KG1 (cell line): ENCODE results near the gene ELP5.

ENCODE experiments used
- DNase-seq: peaks from one replicate; lab custom pipeline; 2025; lab: John Stamatoyannopoulos, UW

ELP5 gene

GRCh38 chr17:7252176-7253043 is at the start of gene ELP5:
ELP5 (plus strand) TSS chr17:7252215; CDS start chr17:7252551, 336 bp downstream.
- peak; percentile 85 for DNase-seq

GRCh38 chr17:7203391-7203790 is 48.6 kb upstream of the ELP5 start:
- DNase-seq: no peak

- no peak for DNase-seq
Observed at GRCh38 chr17:7204336-7204735, 47.7 kb upstream of the ELP5 start.

GRCh38 chr17:7204828-7205461 is 47.1 kb upstream of the ELP5 start:
- DNase-seq: no peak

- DNase-seq: no peak
Observed at GRCh38 chr17:7205561-7205960, 46.5 kb upstream of the ELP5 start.

- no peak for DNase-seq
Observed at GRCh38 chr17:7207120-7208001, 44.7 kb upstream of the ELP5 start.

- DNase-seq: no peak
Observed at GRCh38 chr17:7208027-7208571, 43.9 kb upstream of the ELP5 start.

GRCh38 chr17:7208754-7209460 is 43.1 kb upstream of the ELP5 start:
- no peak for DNase-seq

- no peak for DNase-seq
Observed at GRCh38 chr17:7211491-7212273, 40.3 kb upstream of the ELP5 start.

GRCh38 chr17:7213895-7214299 is 38.1 kb upstream of the ELP5 start:
- DNase-seq: no peak

GRCh38 chr17:7214300-7215135 is 37.5 kb upstream of the ELP5 start:
- DNase-seq: peak; percentile 66

- no peak for DNase-seq
Observed at GRCh38 chr17:7215136-7215638, 36.8 kb upstream of the ELP5 start.

GRCh38 chr17:7215652-7216180 is 36.3 kb upstream of the ELP5 start:
- DNase-seq: no peak

- DNase-seq: no peak
Observed at GRCh38 chr17:7216242-7217112, 35.5 kb upstream of the ELP5 start.

GRCh38 chr17:7217113-7217987 is 34.7 kb upstream of the ELP5 start:
- no peak for DNase-seq

GRCh38 chr17:7218166-7218565 is 33.8 kb upstream of the ELP5 start:
- DNase-seq: no peak

- DNase-seq: no peak
Observed at GRCh38 chr17:7218758-7219157, 33.3 kb upstream of the ELP5 start.
